Sigmoid colon (tissue), 7 donors: ENCODE results near the gene SGO2. TPM values are rescaled to one million over a fixed set of nuclear protein-coding genes. Genes with fewer than 3 reads are reported as not detected.

Source experiments
- DNase-seq: peaks from one replicate; pipeline ENCODE4 v3.0.0-alpha.2; 2019
- H3K27ac ChIP-seq, 4 donors: fragments of 200-600 bp; sonication (generic); one replicate each; pipeline ENCODE4 v1.5.1; 2016 to 2019; ENCODE audit warnings: mild to moderate bottlenecking in 1 of 4
- H3K27me3 ChIP-seq, 3 donors: fragments of 200-600 bp; sonication (generic); one replicate each; pipeline ENCODE4 v1.5.1; 2019; ENCODE audit warnings: mild to moderate bottlenecking in 1 of 3
- H3K36me3 ChIP-seq, 4 donors: fragments of 200-600 bp; sonication (generic); one replicate each; pipeline ENCODE4 v1.5.1; 2016 to 2019
- H3K4me1 ChIP-seq, 4 donors: fragments of 200-600 bp; sonication (generic); one replicate each; pipeline ENCODE4 v1.5.1; 2017 to 2019
- H3K4me3 ChIP-seq, 4 donors: fragments of 200-600 bp; sonication (generic); one replicate each; pipeline ENCODE4 v1.5.1; 2017 to 2019; ENCODE audit warnings: mild to moderate bottlenecking in 2 of 4, moderate library complexity in 1 of 4
- H3K9me3 ChIP-seq, 4 donors: fragments of 200-600 bp in 3 of 4; sonication (generic) in 3 of 4; one replicate each; pipeline versions ENCODE4 v1.5.1 to v1.6.1; 2013 to 2019
- CTCF ChIP-seq, 4 experiments: fragments of 450-650 bp in 3 of 4; fragments of 200-600 bp in 1 of 4; IDR thresholded peaks; one replicate each; pipeline ENCODE4 v1.5.1; 2016 to 2019; ENCODE audit warnings: antibody characterized with exemption in 4 of 4, mild to moderate bottlenecking in 3 of 4, moderate library complexity in 2 of 4
- EP300 ChIP-seq, 4 donors: sonication (generic); formaldehyde crosslinking; IDR thresholded peaks; one replicate each; pipeline ENCODE4 v1.6.1; 2017; ENCODE audit warnings: antibody characterized with exemption in 4 of 4
- POLR2A ChIP-seq, 2 donors: fragments of 450-650 bp; IDR thresholded peaks; one replicate each; pipeline ENCODE4 v1.6.1; 2016; ENCODE audit warnings: antibody characterized with exemption in 2 of 2, mild to moderate bottlenecking in 2 of 2, moderate library complexity in 2 of 2
- POLR2AphosphoS5 ChIP-seq, 4 donors: sonication (generic); formaldehyde crosslinking; IDR thresholded peaks; one replicate each; pipeline ENCODE4 v1.6.1; 2017; ENCODE audit warnings: antibody characterized with exemption in 4 of 4
- WGBS, 2 donors: extraction: QIAGEN DNeasy Blood & Tissue Kit; methylation state at CpG; one replicate each; pipeline ENCODE4 v1.1.7; 2013; 5-methylcytosine and 5-hydroxymethylcytosine counted together
- intact Hi-C: fragments of 100-400 bp; cut with DNase I; formaldehyde crosslinking; loops from one replicate; pipeline ENCODE4 v1.15.1; 2023
- polyA plus RNA-seq, 3 donors: library from polyadenylated mRNA; stranded (reverse); fragments of 200-250 nt; gene quantifications; one replicate each; pipeline ENCODE4 v1.2.3, GENCODE V29; 2013
- total RNA-seq, 4 donors: library from RNA; depleted of rRNA; stranded (reverse); fragments of >200 nt; gene quantifications; one replicate each; pipeline ENCODE4 v1.1.0, GENCODE V29; 2016
- donor health status: healthy with polysubstance abuse.
- donor health status: Bipolar disorder and iron deficiency.
- donor health status: healthy.

The SGO2 gene
- total and polyA plus RNA-seq, 7 donors, result 0.60 to 5.0 (median 2.2) TPM

DNA sequence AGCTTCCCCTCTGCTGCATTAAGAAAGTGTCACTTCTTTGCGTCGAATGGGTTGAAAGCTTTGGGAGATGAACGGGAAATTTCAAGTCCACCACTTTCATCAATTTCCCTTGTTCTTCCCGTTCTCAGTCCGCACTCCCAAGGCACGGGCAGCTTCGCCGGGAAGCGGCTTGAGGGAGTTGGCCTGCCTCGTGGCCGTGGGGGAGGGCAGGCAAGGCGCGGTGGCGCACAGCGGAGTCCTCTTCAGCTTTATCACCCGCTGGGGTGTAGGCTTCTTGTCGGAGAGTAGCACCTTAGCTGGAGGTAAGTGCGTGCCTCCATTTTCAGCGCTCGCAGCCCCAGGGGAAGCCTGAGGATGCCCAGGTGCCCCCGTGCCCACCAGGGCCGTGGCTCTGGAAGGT, 36.0 kb upstream of the SGO2 start:
- DNase-seq, result no peak
- 96 to 97% methylated on average over 22 of the region's 22 CpGs for WGBS, 2 donors
- intact Hi-C loops, result no loop called here
- Histone ChIP-seq H3K4me3 (no peak overlapping the region), H3K9me3 (no peaks in the 10 kb centered on the region), H3K27me3 (no peaks in the 10 kb centered on the region), H3K36me3 (peaks cover 8 to 63% (median 18%) of the 10 kb centered on the region in 4 donors), H3K27ac (no peak overlapping the region), H3K4me1 (no peaks in the 10 kb centered on the region)
- TF ChIP-seq POLR2AphosphoS5 (IDR thresholded peaks at IDR 0.05) (no peak), CTCF (IDR thresholded peaks at IDR 0.05) (no peak), POLR2A (IDR thresholded peaks at IDR 0.05) (no peak), EP300 (IDR thresholded peaks at IDR 0.05) (no peak)

DNA sequence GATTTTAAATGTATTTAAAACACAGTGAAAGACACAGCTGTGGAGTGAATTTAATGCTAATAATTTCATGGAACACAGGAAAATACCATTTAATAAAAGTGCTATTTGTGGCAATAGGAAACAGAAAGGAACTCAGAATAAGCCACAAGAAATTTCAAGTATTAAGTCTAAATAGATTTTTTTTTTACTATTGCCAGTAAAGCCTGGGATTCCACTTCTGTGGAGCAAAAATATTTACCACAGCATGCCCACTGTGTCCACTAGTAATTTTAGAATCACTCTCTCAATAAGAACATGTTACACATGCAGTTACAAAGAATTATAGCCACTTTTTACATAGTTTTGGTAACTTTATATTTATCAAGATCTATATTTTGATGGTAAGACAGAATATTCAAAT, 33.4 kb upstream of the SGO2 start:
- H3K4me1 ChIP-seq, result no peaks in the 10 kb centered on the region
- no peaks in the 10 kb centered on the region for H3K27me3 ChIP-seq
- H3K9me3 ChIP-seq, result no peaks in the 10 kb centered on the region
- intact Hi-C loops, result no loop called here
- H3K36me3 ChIP-seq, result peaks cover 19 to 90% (median 27%) of the 10 kb centered on the region in 4 donors
- no peak for DNase-seq
- TF ChIP-seq POLR2A (IDR thresholded peaks at IDR 0.05) (no peak), EP300 (IDR thresholded peaks at IDR 0.05) (no peak), CTCF (IDR thresholded peaks at IDR 0.05) (no peak), POLR2AphosphoS5 (IDR thresholded peaks at IDR 0.05) (no peak)
- H3K27ac ChIP-seq, result no peak overlapping the region
- no peak overlapping the region for H3K4me3 ChIP-seq

GRCh38 chr2:200494048-200494447, 32.0 kb upstream of the SGO2 start:
- Histone ChIP-seq H3K27me3 (no peaks in the 10 kb centered on the region), H3K36me3 (peaks cover 19 to 97% (median 28%) of the 10 kb centered on the region in 4 donors), H3K4me1 (no peaks in the 10 kb centered on the region), H3K9me3 (no peaks in the 10 kb centered on the region), H3K27ac (no peak overlapping the region), H3K4me3 (no peak overlapping the region)
- TF ChIP-seq POLR2AphosphoS5 (IDR thresholded peaks at IDR 0.05), result no peak
- TF ChIP-seq CTCF (IDR thresholded peaks at IDR 0.05), result no peak
- no peak for TF ChIP-seq EP300 (IDR thresholded peaks at IDR 0.05)
- no peak for TF ChIP-seq POLR2A (IDR thresholded peaks at IDR 0.05)
- intact Hi-C loops, result no loop called here
- 93 to 97% methylated on average over 2 of the region's 2 CpGs for WGBS, 2 donors
- DNase-seq, result no peak

DNA sequence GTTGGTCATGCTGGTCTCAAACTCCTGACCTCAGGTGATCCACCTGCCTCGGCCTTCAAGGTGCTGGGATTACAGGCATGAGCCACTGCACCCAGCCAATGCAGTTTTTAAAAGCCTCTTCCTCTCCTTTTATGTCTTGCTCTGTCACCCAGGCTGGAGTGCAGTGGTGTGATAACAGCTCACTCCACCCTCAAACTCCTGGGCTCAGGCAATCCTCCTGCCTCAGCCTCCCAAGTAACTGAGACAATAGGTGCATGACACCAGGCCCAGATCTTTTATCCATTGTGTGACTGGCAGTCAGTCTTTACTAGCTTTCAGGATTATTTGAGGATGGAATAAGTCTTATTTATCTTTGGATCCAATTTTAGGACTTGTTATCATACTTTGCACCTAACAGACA, 29.3 kb upstream of the SGO2 start:
- Histone ChIP-seq H3K9me3 (no peaks in the 10 kb centered on the region), H3K4me1 (no peaks in the 10 kb centered on the region), H3K36me3 (peaks cover 10 to 72% (median 18%) of the 10 kb centered on the region in 4 donors), H3K27ac (no peak overlapping the region), H3K27me3 (no peaks in the 10 kb centered on the region), H3K4me3 (no peak overlapping the region)
- intact Hi-C loops, result no loop called here
- no peak for DNase-seq
- TF ChIP-seq POLR2A (IDR thresholded peaks at IDR 0.05), result no peak
- TF ChIP-seq CTCF (IDR thresholded peaks at IDR 0.05), result no peak
- TF ChIP-seq EP300 (IDR thresholded peaks at IDR 0.05), result no peak
- TF ChIP-seq POLR2AphosphoS5 (IDR thresholded peaks at IDR 0.05), result no peak
- 91 to 96% methylated on average over 1 of the region's 1 CpG for WGBS, 2 donors
